T-cell (primary cell): ENCODE results near the gene PAX5. TPM values are rescaled to one million over a fixed set of nuclear protein-coding genes. Genes with fewer than 3 reads are reported as not detected.

Source experiments
- ATAC-seq, 4 experiments: fragments of 200-7000 bp in 3 of 4; fragments of 150-1000 bp in 1 of 4; cut with Tn5 transposase; replicated peaks in 1 of 4; 1 replicate in 3 of 4; 2 replicates in 1 of 4; pipeline ENCODE4 v1.10.0; 2021; ENCODE audit warnings: moderate library complexity in 3 of 4, mild to moderate bottlenecking in 2 of 4, moderate number of reproducible peaks in 1 of 4
- CTCF ChIA-PET, 2 donors: fragments of 300-600 bp; sonication (Branson Sonifier 250); formaldehyde crosslinking; loops; one replicate each; lab custom pipeline; 2022; ENCODE audit warnings: antibody characterized with exemption in 2 of 2; lab: Charles Lee
- POLR2A ChIA-PET, 2 donors: fragments of 300-600 bp; sonication (Branson Sonifier 250); formaldehyde crosslinking; loops; one replicate each; lab custom pipeline; 2022; ENCODE audit warnings: antibody characterized with exemption in 2 of 2; lab: Charles Lee
- DNase-seq, 35 experiments: peaks; one replicate each; pipeline versions ENCODE4 v3.0.0 to v3.0.0-alpha.2; 2013 to 2023
- H3K27ac ChIP-seq: one replicate; pipeline ENCODE4 v1.5.1; 2013; ENCODE audit warnings: low read length
- H3K27me3 ChIP-seq, 2 experiments: replicated peaks in 1 of 2; 1 replicate in 1 of 2; 2 replicates in 1 of 2; pipeline versions ENCODE4 v1.6.1 to v1.7.0; 2013; ENCODE audit warnings: low read length in 1 of 2, mixed read lengths in 1 of 2; ENCODE audit not compliant: control insufficient read depth in 2 of 2, insufficient read depth in 2 of 2; ENCODE audit errors: extremely low read depth in 1 of 2
- H3K36me3 ChIP-seq, 2 donors: 1 replicate in 1 of 2; 2 replicates in 1 of 2; pipeline versions ENCODE4 v1.6.1 to v1.7.0; 2013; ENCODE audit warnings: low read length in 1 of 2; ENCODE audit not compliant: control insufficient read depth in 2 of 2, insufficient read depth in 1 of 2; ENCODE audit errors: extremely low read depth in 1 of 2
- H3K4me1 ChIP-seq, 2 experiments: 1 replicate in 1 of 2; 2 replicates in 1 of 2; pipeline versions ENCODE4 v1.6.1 to v1.7.0; 2013; ENCODE audit warnings: low read length in 2 of 2, mixed read lengths in 1 of 2; ENCODE audit not compliant: insufficient read depth in 2 of 2, control insufficient read depth in 1 of 2; ENCODE audit errors: extremely low read depth in 1 of 2
- H3K4me3 ChIP-seq, 2 donors: 1 replicate in 1 of 2; 2 replicates in 1 of 2; pipeline versions ENCODE4 v1.5.1 to v1.7.0; 2013; ENCODE audit warnings: mild to moderate bottlenecking in 2 of 2, low read length in 1 of 2, moderate library complexity in 1 of 2; ENCODE audit not compliant: control insufficient read depth in 1 of 2; ENCODE audit errors: extremely low read depth in 1 of 2
- H3K9me3 ChIP-seq: 2 replicates; pipeline ENCODE4 v1.7.0; 2013
- H3K27ac Mint-ChIP-seq, 2 donors: one replicate each; pipeline ENCODE4 v1.8.0; 2020 to 2021; ENCODE audit warnings: mild to moderate bottlenecking in 2 of 2, mixed read lengths in 2 of 2
- H3K27me3 Mint-ChIP-seq, 2 donors: one replicate each; pipeline ENCODE4 v1.8.0; 2021 to 2022; ENCODE audit warnings: mixed read lengths in 2 of 2
- H3K36me3 Mint-ChIP-seq: one replicate; pipeline ENCODE4 v1.8.0; 2021; ENCODE audit warnings: mixed read lengths
- H3K4me1 Mint-ChIP-seq, 3 donors: one replicate each; pipeline ENCODE4 v1.8.0; 2020 to 2022; ENCODE audit warnings: mixed read lengths in 3 of 3, mild to moderate bottlenecking in 1 of 3
- H3K4me3 Mint-ChIP-seq, 3 donors: one replicate each; pipeline ENCODE4 v1.8.0; 2020 to 2022; ENCODE audit warnings: mild to moderate bottlenecking in 3 of 3, mixed read lengths in 3 of 3, moderate library complexity in 3 of 3
- H3K9me3 Mint-ChIP-seq, 3 donors: one replicate each; pipeline ENCODE4 v1.8.0; 2020 to 2022; ENCODE audit warnings: mixed read lengths in 3 of 3
- WGBS: methylation state at CpG from one replicate; pipeline ENCODE4 v1.1.5; 2013; ENCODE audit warnings: missing lambda C conversion rate; ENCODE audit not compliant: insufficient coverage; 5-methylcytosine and 5-hydroxymethylcytosine counted together
- total RNA-seq, 35 experiments: library from RNA in 6 of 35; stranded (reverse) in 6 of 35; fragments of 120-200 nt in 1 of 35; gene quantifications; one replicate each; pipeline versions ENCODE4 v1.2.1 to v1.2.4 and lab custom pipeline; 2013 to 2026

PAX5 gene
- total RNA-seq, 5 donors from 2014 or later (not counting 1 experiment from before 2014, with no cell fraction given) = 1.7 to 12.4 (median 4.4) TPM

GRCh38 chr9:37004424-37004935 is 29.6 kb downstream of the PAX5 start:
- WGBS = 70% methylated on average over 2 of the region's 5 CpGs
- no peak overlapping the region for H3K27ac ChIP-seq
- peaks cover 4 to 5% (median 5%) of the 10 kb centered on the region in 3 donors for H3K4me1 Mint-ChIP-seq
- H3K36me3 Mint-ChIP-seq = no peaks in the 10 kb centered on the region
- no peak overlapping the region for H3K4me3 ChIP-seq
- DNase-seq = no peak
- no peak overlapping the region for H3K27ac Mint-ChIP-seq
- no peaks in the 10 kb centered on the region for H3K36me3 ChIP-seq
- H3K9me3 Mint-ChIP-seq = no peaks in the 10 kb centered on the region
- ATAC-seq = no peak
- ChIA-PET CTCF (interaction anchor here in 1 of 2 donors (0.6 kb wide), 1 partner anchor 187 kb away, joined by 3 read pairs; no protein-coding TSS in a partner anchor), POLR2A (no interaction called here)
- peaks cover 0 to 10% of the 10 kb centered on the region in 2 experiments for H3K4me1 ChIP-seq
- H3K9me3 ChIP-seq = no peaks in the 10 kb centered on the region
- H3K27me3 ChIP-seq = peaks cover 10 to 58% of the 10 kb centered on the region in 2 experiments
- H3K4me3 Mint-ChIP-seq = peak overlapping the region in 1 of 3 donors; percentile 28
- H3K27me3 Mint-ChIP-seq = peaks cover 67 to 82% of the 10 kb centered on the region in 2 donors

GRCh38 chr9:37002413-37003217 is 31.5 kb downstream of the PAX5 start:
- ChIA-PET CTCF (no interaction called here), POLR2A (no interaction called here)
- no peaks in the 10 kb centered on the region for H3K9me3 ChIP-seq
- Mint-ChIP-seq H3K9me3 (no peaks in the 10 kb centered on the region), H3K4me1 (peaks cover 4 to 5% (median 5%) of the 10 kb centered on the region in 3 donors), H3K27me3 (peaks cover 63 to 72% of the 10 kb centered on the region in 2 donors), H3K27ac (no peak overlapping the region), H3K4me3 (peak overlapping the region in 2 of 3 donors; percentile 35 to 65), H3K36me3 (no peaks in the 10 kb centered on the region)
- H3K4me3 ChIP-seq = no peak overlapping the region
- DNase-seq (no peak), ATAC-seq (no peak)
- H3K4me1 ChIP-seq = peaks cover 0 to 10% of the 10 kb centered on the region in 2 experiments
- H3K27me3 ChIP-seq = peaks cover 10 to 51% of the 10 kb centered on the region in 2 experiments
- H3K27ac ChIP-seq = no peak overlapping the region
- no peaks in the 10 kb centered on the region for H3K36me3 ChIP-seq
- 13% methylated on average over 53 of the region's 62 CpGs for WGBS

DNA sequence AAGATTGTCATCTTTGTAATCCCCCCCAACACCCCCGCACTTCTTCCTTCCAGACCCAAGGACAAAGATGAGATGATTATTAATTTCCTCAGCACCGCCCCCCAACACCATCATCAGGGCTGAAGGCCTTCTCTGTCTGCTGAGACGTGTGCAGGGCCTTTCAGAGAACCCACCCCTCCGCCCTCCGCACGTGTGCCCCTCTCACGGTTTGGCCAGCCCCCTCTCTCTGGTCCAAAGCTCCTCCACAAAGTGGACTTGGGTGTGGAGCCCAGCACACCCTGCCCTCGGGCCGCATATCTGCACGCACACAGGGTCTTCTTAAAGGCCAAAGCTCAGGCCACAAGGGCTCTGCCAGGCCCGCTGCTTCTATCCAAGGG is 32.0 kb downstream of the PAX5 start:
- Histone ChIP-seq H3K27ac (no peak overlapping the region), H3K4me3 (no peak overlapping the region), H3K4me1 (peaks cover 0 to 10% of the 10 kb centered on the region in 2 experiments), H3K9me3 (no peaks in the 10 kb centered on the region), H3K36me3 (no peaks in the 10 kb centered on the region), H3K27me3 (peaks cover 10 to 53% of the 10 kb centered on the region in 2 experiments)
- no peak for ATAC-seq
- peaks cover 59 to 68% of the 10 kb centered on the region in 2 donors for H3K27me3 Mint-ChIP-seq
- H3K36me3 Mint-ChIP-seq = no peaks in the 10 kb centered on the region
- H3K9me3 Mint-ChIP-seq = no peaks in the 10 kb centered on the region
- H3K4me3 Mint-ChIP-seq = peak overlapping the region in 2 of 3 donors; percentile 35 to 65
- CTCF ChIA-PET = no interaction called here
- 75% methylated on average over 9 of the region's 11 CpGs for WGBS
- DNase-seq = no peak
- H3K27ac Mint-ChIP-seq = no peak overlapping the region
- POLR2A ChIA-PET = no interaction called here
- H3K4me1 Mint-ChIP-seq = peaks cover 4 to 5% (median 5%) of the 10 kb centered on the region in 3 donors

GRCh38 chr9:37001459-37001858 is 32.6 kb downstream of the PAX5 start:
- CTCF ChIA-PET = interaction anchor here in 1 of 2 donors (0.6 kb wide), 1 partner anchor 494 kb away, joined by 7 read pairs; no protein-coding TSS in a partner anchor
- no peaks in the 10 kb centered on the region for H3K36me3 ChIP-seq
- Mint-ChIP-seq H3K27ac (no peak overlapping the region), H3K9me3 (no peaks in the 10 kb centered on the region), H3K27me3 (peaks cover 57 to 62% of the 10 kb centered on the region in 2 donors), H3K4me1 (peaks cover 4 to 10% (median 8%) of the 10 kb centered on the region in 3 donors), H3K4me3 (no peak overlapping the region), H3K36me3 (no peaks in the 10 kb centered on the region)
- no peak overlapping the region for H3K4me3 ChIP-seq
- 98% methylated on average over 7 of the region's 9 CpGs for WGBS
- peaks cover 0 to 11% of the 10 kb centered on the region in 2 experiments for H3K4me1 ChIP-seq
- POLR2A ChIA-PET = no interaction called here
- H3K27ac ChIP-seq = no peak overlapping the region
- DNase-seq (no peak), ATAC-seq (no peak)
- peaks cover 6 to 54% of the 10 kb centered on the region in 2 experiments for H3K27me3 ChIP-seq
- H3K9me3 ChIP-seq = no peaks in the 10 kb centered on the region

DNA sequence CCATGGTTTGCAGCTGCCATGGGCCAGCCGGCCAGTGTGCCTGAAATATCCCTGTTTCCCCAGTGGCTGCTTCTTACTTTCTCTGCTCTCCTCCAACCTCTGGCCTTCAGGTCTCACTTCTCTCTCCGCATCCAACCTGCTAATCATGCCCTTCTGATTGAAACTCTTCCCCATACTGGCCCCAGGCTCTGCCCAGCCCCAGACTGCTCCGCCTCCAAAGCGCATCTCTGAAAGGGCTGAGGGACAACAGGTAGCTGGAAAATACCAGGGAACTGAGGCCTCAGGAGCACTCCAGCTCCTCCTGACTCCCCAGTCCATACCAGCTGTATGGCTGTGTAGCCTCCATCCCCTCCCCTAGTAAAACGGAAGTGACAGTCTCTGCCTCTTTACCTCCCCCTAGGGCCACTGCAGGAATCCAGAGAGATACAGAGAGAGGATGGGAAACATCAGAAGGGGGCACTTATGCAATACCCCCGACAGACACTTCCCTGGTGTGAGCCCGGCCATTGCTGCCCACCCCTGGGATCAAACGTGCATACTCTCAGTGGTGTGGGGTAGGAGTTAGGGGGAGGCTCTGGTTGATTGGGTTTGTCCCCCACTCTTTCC is 34.2 kb downstream of the PAX5 start:
- Mint-ChIP-seq H3K4me3 (no peak overlapping the region), H3K36me3 (no peaks in the 10 kb centered on the region), H3K9me3 (no peaks in the 10 kb centered on the region), H3K4me1 (peaks cover 9 to 14% (median 12%) of the 10 kb centered on the region in 3 donors), H3K27me3 (peaks cover 48 to 52% of the 10 kb centered on the region in 2 donors), H3K27ac (no peak overlapping the region)
- CTCF ChIA-PET = interaction anchor here in 1 of 2 donors (1.5 kb wide), 1 partner anchor 330 kb away, joined by 5 read pairs; no protein-coding TSS in a partner anchor
- POLR2A ChIA-PET = no interaction called here
- DNase-seq (no peak), ATAC-seq (no peak)
- H3K36me3 ChIP-seq = no peaks in the 10 kb centered on the region
- peaks cover 5 to 64% of the 10 kb centered on the region in 2 experiments for H3K27me3 ChIP-seq
- H3K9me3 ChIP-seq = no peaks in the 10 kb centered on the region
- 96% methylated on average over 4 of the region's 8 CpGs for WGBS
- H3K4me3 ChIP-seq = no peak overlapping the region
- H3K27ac ChIP-seq = no peak overlapping the region
- H3K4me1 ChIP-seq = peaks cover 0 to 21% of the 10 kb centered on the region in 2 experiments

DNA sequence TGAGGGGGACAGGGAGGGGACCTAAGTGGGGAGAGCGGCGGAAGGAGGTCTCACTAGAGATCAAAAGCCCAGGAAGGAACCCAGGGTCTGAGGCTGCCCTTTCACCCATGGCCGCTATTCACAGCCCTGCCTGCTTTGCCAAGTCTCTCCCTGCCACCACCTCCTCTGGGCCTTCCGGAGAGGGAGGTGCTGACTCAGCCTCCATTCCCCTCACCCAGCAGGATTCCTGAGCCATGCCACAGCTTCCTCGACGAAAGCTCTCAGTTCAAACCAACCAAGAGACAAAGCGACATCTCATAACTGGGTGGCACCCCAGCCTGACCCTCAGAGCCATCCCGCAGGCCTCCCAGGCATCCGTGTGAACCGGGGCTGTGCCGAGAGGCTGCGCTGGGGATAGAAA is 36.7 kb downstream of the PAX5 start:
- Histone ChIP-seq H3K27me3 (peaks cover 4 to 62% of the 10 kb centered on the region in 2 experiments), H3K9me3 (no peaks in the 10 kb centered on the region), H3K36me3 (no peaks in the 10 kb centered on the region), H3K27ac (no peak overlapping the region), H3K4me1 (peaks cover 0 to 16% of the 10 kb centered on the region in 2 experiments), H3K4me3 (no peak overlapping the region)
- no peak overlapping the region for H3K27ac Mint-ChIP-seq
- no peak for DNase-seq
- H3K4me3 Mint-ChIP-seq = no peak overlapping the region
- no peaks in the 10 kb centered on the region for H3K36me3 Mint-ChIP-seq
- no peaks in the 10 kb centered on the region for H3K9me3 Mint-ChIP-seq
- 100% methylated on average over 8 of the region's 12 CpGs for WGBS
- peaks cover 42 to 46% of the 10 kb centered on the region in 2 donors for H3K27me3 Mint-ChIP-seq
- ATAC-seq = no peak
- ChIA-PET POLR2A (no interaction called here), CTCF (interaction anchor here in 1 of 2 donors (0.5 to 1.4 kb wide), 3 partner anchors 332 to 935 kb away, joined by 3 to 10 read pairs (median 5); no protein-coding TSS in a partner anchor)
- H3K4me1 Mint-ChIP-seq = peaks cover 4 to 14% (median 10%) of the 10 kb centered on the region in 3 donors
